GM21737 (cell line): Measurements from ENCODE around the gene SCN3A.

Source experiments
- ATAC-seq: cut with Tn5 transposase; IDR thresholded peaks from one replicate; pipeline ENCODE4 v1.9.1; 2021; ENCODE audit warnings: mild to moderate bottlenecking, moderate library complexity; ENCODE audit not compliant: unreplicated experiment

Gene SCN3A

GRCh38 chr2:165113414-165113813 lies 90.4 kb downstream of the SCN3A start:
- no peak for ATAC-seq

GRCh38 chr2:165112789-165113188 lies 91.1 kb downstream of the SCN3A start:
- no peak for ATAC-seq

- ATAC-seq = no peak
These were observed 91.7 kb downstream of the SCN3A start for GRCh38 chr2:165112133-165112573.

- ATAC-seq = no peak
These were observed 93.5 kb downstream of the SCN3A start for GRCh38 chr2:165110394-165110793.

GRCh38 chr2:165109915-165110314 lies 93.9 kb downstream of the SCN3A start:
- ATAC-seq = no peak

GRCh38 chr2:165105926-165106325 lies 97.9 kb downstream of the SCN3A start:
- no peak for ATAC-seq

- no peak for ATAC-seq
These were observed 115.6 kb downstream of the SCN3A start for GRCh38 chr2:165087933-165088901.

GRCh38 chr2:165086337-165086736 lies 117.5 kb downstream of the SCN3A start:
- ATAC-seq = no peak

- no peak for ATAC-seq
These were observed 120.5 kb downstream of the SCN3A start for GRCh38 chr2:165083326-165083725.

GRCh38 chr2:165082479-165082878 lies 121.4 kb downstream of the SCN3A start:
- ATAC-seq = no peak

GRCh38 chr2:165081276-165081675 lies 122.6 kb downstream of the SCN3A start:
- no peak for ATAC-seq

- no peak for ATAC-seq
These were observed 124.4 kb downstream of the SCN3A start for GRCh38 chr2:165079432-165079831.

- ATAC-seq = no peak
These were observed 124.9 kb downstream of the SCN3A start for GRCh38 chr2:165078913-165079312.

- no peak for ATAC-seq
These were observed 129.0 kb downstream of the SCN3A start for GRCh38 chr2:165074884-165075283.

- ATAC-seq = no peak
These were observed 129.5 kb downstream of the SCN3A start for GRCh38 chr2:165074323-165074722.

GRCh38 chr2:165070076-165070475 lies 133.8 kb downstream of the SCN3A start:
- no peak for ATAC-seq

- ATAC-seq = no peak
These were observed 134.7 kb downstream of the SCN3A start for GRCh38 chr2:165069151-165069550.

GRCh38 chr2:165068487-165068757 lies 135.4 kb downstream of the SCN3A start:
- ATAC-seq = no peak

GRCh38 chr2:165067643-165068486 lies 136.0 kb downstream of the SCN3A start:
- no peak for ATAC-seq

- no peak for ATAC-seq
These were observed 139.1 kb downstream of the SCN3A start for GRCh38 chr2:165064743-165065142.

GRCh38 chr2:165060411-165060810 lies 143.4 kb downstream of the SCN3A start:
- ATAC-seq = no peak
